ENCODE data around the gene MTMR3. TPM values are rescaled to one million over a fixed set of nuclear protein-coding genes. Genes with fewer than 3 reads are reported as not detected.

The MTMR3 gene
- total and polyA plus RNA-seq, 3 experiments from 2014 or later: 19.7 to 22.5 (median 20.6) TPM

DNA sequence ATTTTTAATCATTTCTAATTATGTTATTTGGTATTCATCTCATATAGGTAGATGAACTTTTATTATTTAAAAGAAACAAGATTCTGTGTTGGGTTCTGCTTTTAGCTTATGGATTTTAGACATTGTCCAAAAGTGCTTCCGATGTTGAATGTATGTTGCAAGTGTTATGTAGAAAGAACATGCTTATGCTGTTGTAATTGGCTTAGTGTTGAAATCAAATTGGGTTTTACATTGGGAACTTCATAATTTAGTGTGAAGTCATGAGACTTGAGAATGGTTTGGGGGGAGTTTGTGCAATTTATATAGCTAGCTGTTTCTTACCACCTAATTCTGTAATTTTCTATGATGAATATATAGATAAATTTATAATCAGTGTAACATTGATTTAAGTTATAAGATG, 3.6 kb downstream of the MTMR3 start:
- no peaks in the 10 kb centered on the region for H3K27me3 Mint-ChIP-seq
- Histone ChIP-seq H3K9me3 (ENCODE audit: low read length) (no peaks in the 10 kb centered on the region), H3K4me3 (ENCODE audit: low read length) (no peak overlapping the region), H3K36me3 (ENCODE audit: insufficient read depth, low read length) (no peaks in the 10 kb centered on the region), H3K4me1 (ENCODE audit: insufficient read depth, low read length) (peaks cover 34% of the 10 kb centered on the region), H3K27me3 (ENCODE audit: insufficient read depth, low read length, poor library complexity, severe bottlenecking) (no peaks in the 10 kb centered on the region), H3K27ac (ENCODE audit: low read depth, low read length) (no peak overlapping the region)
- ChIA-PET POLR2A (no interaction called here), CTCF (no interaction called here)
- H3K4me1 Mint-ChIP-seq: peaks cover 21 to 23% (median 22%) of the 10 kb centered on the region in 3 donors
- DNase-seq: no peak
- no peaks in the 10 kb centered on the region for H3K9me3 Mint-ChIP-seq
- H3K36me3 Mint-ChIP-seq: peaks cover 0 to 3% (median 0%) of the 10 kb centered on the region in 3 donors
- H3K4me3 Mint-ChIP-seq: no peak overlapping the region
- H3K27ac Mint-ChIP-seq: no peak overlapping the region

GRCh38 chr22:29887358-29887757, 4.4 kb downstream of the MTMR3 start:
- H3K27ac ChIP-seq (ENCODE audit: low read depth, low read length): no peak overlapping the region
- Mint-ChIP-seq H3K27me3 (no peaks in the 10 kb centered on the region), H3K4me1 (peaks cover 26 to 30% (median 29%) of the 10 kb centered on the region in 3 donors), H3K27ac (no peak overlapping the region), H3K9me3 (no peaks in the 10 kb centered on the region), H3K36me3 (peaks cover 0 to 3% (median 0%) of the 10 kb centered on the region in 3 donors), H3K4me3 (no peak overlapping the region)
- no peak overlapping the region for H3K4me3 ChIP-seq (ENCODE audit: low read length)
- no peaks in the 10 kb centered on the region for H3K9me3 ChIP-seq (ENCODE audit: low read length)
- no peaks in the 10 kb centered on the region for H3K27me3 ChIP-seq (ENCODE audit: insufficient read depth, low read length, poor library complexity, severe bottlenecking)
- ChIA-PET CTCF (no interaction called here), POLR2A (no interaction called here)
- no peaks in the 10 kb centered on the region for H3K36me3 ChIP-seq (ENCODE audit: insufficient read depth, low read length)
- H3K4me1 ChIP-seq (ENCODE audit: insufficient read depth, low read length): peaks cover 34% of the 10 kb centered on the region
- DNase-seq: no peak

- CTCF ChIA-PET: no interaction called here
- no peak overlapping the region for H3K4me3 Mint-ChIP-seq
Observed at GRCh38 chr22:29890760-29891159, 7.8 kb downstream of the MTMR3 start.

GRCh38 chr22:29892315-29893156, 9.6 kb downstream of the MTMR3 start:
- no peaks in the 10 kb centered on the region for H3K36me3 ChIP-seq (ENCODE audit: insufficient read depth, low read length)
- peaks cover 0 to 5% (median 1%) of the 10 kb centered on the region in 3 donors for H3K36me3 Mint-ChIP-seq
- peaks cover 6% of the 10 kb centered on the region for H3K4me1 ChIP-seq (ENCODE audit: insufficient read depth, low read length)
- no peak overlapping the region for H3K4me3 ChIP-seq (ENCODE audit: low read length)
- H3K4me3 Mint-ChIP-seq: no peak overlapping the region
- no peaks in the 10 kb centered on the region for H3K9me3 ChIP-seq (ENCODE audit: low read length)
- H3K4me1 Mint-ChIP-seq: peaks cover 41 to 71% (median 58%) of the 10 kb centered on the region in 3 donors
- H3K27me3 ChIP-seq (ENCODE audit: insufficient read depth, low read length, poor library complexity, severe bottlenecking): no peaks in the 10 kb centered on the region
- ChIA-PET CTCF (no interaction called here), POLR2A (no interaction called here)
- H3K9me3 Mint-ChIP-seq: no peaks in the 10 kb centered on the region
- H3K27ac ChIP-seq (ENCODE audit: low read depth, low read length): no peak overlapping the region
- peak overlapping the region in 1 of 8 donors; percentile 29 for H3K27ac Mint-ChIP-seq
- no peaks in the 10 kb centered on the region for H3K27me3 Mint-ChIP-seq
- no peak for DNase-seq

More at GRCh38 chr22:29890760-29891159, 7.8 kb downstream of the MTMR3 start:
- H3K27me3 ChIP-seq (ENCODE audit: insufficient read depth, low read length, poor library complexity, severe bottlenecking): no peaks in the 10 kb centered on the region
- peaks cover 17% of the 10 kb centered on the region for H3K4me1 ChIP-seq (ENCODE audit: insufficient read depth, low read length)
- H3K27ac ChIP-seq (ENCODE audit: low read depth, low read length): no peak overlapping the region
- no peak for DNase-seq
- Mint-ChIP-seq H3K9me3 (no peaks in the 10 kb centered on the region), H3K4me1 (peaks cover 38 to 61% (median 54%) of the 10 kb centered on the region in 3 donors), H3K27me3 (no peaks in the 10 kb centered on the region), H3K36me3 (peaks cover 0 to 2% (median 1%) of the 10 kb centered on the region in 3 donors), H3K27ac (peak overlapping the region in 1 of 8 donors; percentile 27)
- no peak overlapping the region for H3K4me3 ChIP-seq (ENCODE audit: low read length)
- no peaks in the 10 kb centered on the region for H3K9me3 ChIP-seq (ENCODE audit: low read length)
- POLR2A ChIA-PET: no interaction called here
- no peaks in the 10 kb centered on the region for H3K36me3 ChIP-seq (ENCODE audit: insufficient read depth, low read length)

DNA sequence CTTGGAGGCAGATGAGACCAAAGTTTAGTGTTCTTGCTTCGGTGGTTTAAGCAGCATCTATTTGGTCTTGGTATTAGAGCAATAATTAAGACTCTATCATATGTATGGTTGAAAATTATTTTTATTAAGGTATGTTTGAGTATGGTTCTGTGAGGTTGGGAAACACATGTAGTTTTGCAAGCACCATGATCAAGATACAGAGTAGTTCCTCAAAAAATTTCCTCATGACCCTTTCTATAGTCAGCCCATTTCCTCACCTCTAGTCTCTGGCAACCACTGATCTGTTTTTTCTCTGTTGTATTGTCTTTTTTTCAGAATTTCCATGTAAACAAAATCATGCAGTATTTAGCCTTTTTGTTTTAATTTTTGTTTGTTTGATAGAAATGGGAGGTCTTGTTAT, 18.4 kb downstream of the MTMR3 start:
- Histone ChIP-seq H3K27me3 (ENCODE audit: insufficient read depth, low read length, poor library complexity, severe bottlenecking) (no peaks in the 10 kb centered on the region), H3K9me3 (ENCODE audit: low read length) (no peaks in the 10 kb centered on the region), H3K4me3 (ENCODE audit: low read length) (no peak overlapping the region), H3K27ac (ENCODE audit: low read depth, low read length) (no peak overlapping the region), H3K36me3 (ENCODE audit: insufficient read depth, low read length) (no peaks in the 10 kb centered on the region), H3K4me1 (ENCODE audit: insufficient read depth, low read length) (peaks cover 17% of the 10 kb centered on the region)
- POLR2A ChIA-PET: no interaction called here
- peaks cover 0 to 1% (median 0%) of the 10 kb centered on the region in 3 donors for H3K36me3 Mint-ChIP-seq
- H3K4me3 Mint-ChIP-seq: no peak overlapping the region
- H3K4me1 Mint-ChIP-seq: peaks cover 38 to 74% (median 61%) of the 10 kb centered on the region in 3 donors
- H3K27me3 Mint-ChIP-seq: no peaks in the 10 kb centered on the region
- no peak overlapping the region for H3K27ac Mint-ChIP-seq
- no peak for DNase-seq
- H3K9me3 Mint-ChIP-seq: no peaks in the 10 kb centered on the region
- CTCF ChIA-PET: no interaction called here

DNA sequence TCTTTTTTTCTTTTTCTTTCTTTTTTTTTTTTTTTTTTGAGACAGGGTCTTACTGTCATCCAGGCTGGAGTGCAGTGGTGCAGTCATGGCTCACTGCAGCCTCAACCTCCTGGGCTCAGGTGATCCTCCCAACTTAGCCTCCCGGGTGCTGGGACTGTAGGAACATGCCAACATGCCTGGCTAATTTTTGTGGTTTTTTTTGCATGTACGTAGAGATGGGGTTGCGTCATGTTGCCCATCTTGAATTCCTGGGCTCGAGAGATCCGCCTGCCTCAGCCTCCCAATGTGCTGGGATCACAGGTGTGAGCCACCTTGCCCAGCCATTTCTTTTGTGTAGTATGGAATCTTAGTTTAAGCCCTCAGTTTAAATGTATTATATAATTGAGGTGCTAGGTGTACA, 20.4 kb downstream of the MTMR3 start:
- Mint-ChIP-seq H3K4me3 (no peak overlapping the region), H3K27ac (no peak overlapping the region), H3K9me3 (no peaks in the 10 kb centered on the region), H3K4me1 (peaks cover 46 to 79% (median 68%) of the 10 kb centered on the region in 3 donors), H3K27me3 (no peaks in the 10 kb centered on the region), H3K36me3 (peaks cover 0 to 3% (median 0%) of the 10 kb centered on the region in 3 donors)
- ChIA-PET POLR2A (no interaction called here), CTCF (no interaction called here)
- DNase-seq: no peak
- no peaks in the 10 kb centered on the region for H3K9me3 ChIP-seq (ENCODE audit: low read length)
- H3K4me3 ChIP-seq (ENCODE audit: low read length): no peak overlapping the region
- H3K36me3 ChIP-seq (ENCODE audit: insufficient read depth, low read length): no peaks in the 10 kb centered on the region
- H3K4me1 ChIP-seq (ENCODE audit: insufficient read depth, low read length): peaks cover 24% of the 10 kb centered on the region
- H3K27me3 ChIP-seq (ENCODE audit: insufficient read depth, low read length, poor library complexity, severe bottlenecking): no peaks in the 10 kb centered on the region
- H3K27ac ChIP-seq (ENCODE audit: low read depth, low read length): no peak overlapping the region

DNA sequence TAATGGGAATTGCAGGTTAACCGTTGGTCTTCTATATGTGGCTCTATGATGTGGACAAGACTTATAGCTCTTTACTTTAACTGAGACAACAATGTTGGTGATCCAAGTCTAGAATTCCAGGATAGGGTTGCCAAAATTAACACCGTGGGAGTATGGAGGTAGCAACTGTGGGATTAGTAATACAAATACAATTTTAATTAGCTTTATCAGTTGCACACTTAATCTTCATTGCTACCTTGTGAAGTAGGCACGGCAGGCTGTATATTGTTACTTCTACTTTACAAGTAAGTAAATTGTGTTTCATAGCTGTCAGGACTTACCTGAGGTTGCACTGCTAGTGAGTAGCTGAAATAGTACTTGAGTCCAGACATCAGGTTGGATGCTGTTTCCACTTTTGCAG, 21.0 kb downstream of the MTMR3 start:
- DNase-seq: no peak
- no peak overlapping the region for H3K4me3 ChIP-seq (ENCODE audit: low read length)
- ChIA-PET CTCF (no interaction called here), POLR2A (no interaction called here)
- no peaks in the 10 kb centered on the region for H3K27me3 Mint-ChIP-seq
- peaks cover 22% of the 10 kb centered on the region for H3K4me1 ChIP-seq (ENCODE audit: insufficient read depth, low read length)
- peak overlapping the region in 1 of 7 donors; percentile 19 for H3K4me3 Mint-ChIP-seq
- peaks cover 0 to 3% (median 0%) of the 10 kb centered on the region in 3 donors for H3K36me3 Mint-ChIP-seq
- H3K9me3 Mint-ChIP-seq: no peaks in the 10 kb centered on the region
- no peak overlapping the region for H3K27ac ChIP-seq (ENCODE audit: low read depth, low read length)
- H3K4me1 Mint-ChIP-seq: peaks cover 43 to 78% (median 66%) of the 10 kb centered on the region in 3 donors
- H3K9me3 ChIP-seq (ENCODE audit: low read length): no peaks in the 10 kb centered on the region
- no peaks in the 10 kb centered on the region for H3K36me3 ChIP-seq (ENCODE audit: insufficient read depth, low read length)
- H3K27me3 ChIP-seq (ENCODE audit: insufficient read depth, low read length, poor library complexity, severe bottlenecking): no peaks in the 10 kb centered on the region
- no peak overlapping the region for H3K27ac Mint-ChIP-seq

DNA sequence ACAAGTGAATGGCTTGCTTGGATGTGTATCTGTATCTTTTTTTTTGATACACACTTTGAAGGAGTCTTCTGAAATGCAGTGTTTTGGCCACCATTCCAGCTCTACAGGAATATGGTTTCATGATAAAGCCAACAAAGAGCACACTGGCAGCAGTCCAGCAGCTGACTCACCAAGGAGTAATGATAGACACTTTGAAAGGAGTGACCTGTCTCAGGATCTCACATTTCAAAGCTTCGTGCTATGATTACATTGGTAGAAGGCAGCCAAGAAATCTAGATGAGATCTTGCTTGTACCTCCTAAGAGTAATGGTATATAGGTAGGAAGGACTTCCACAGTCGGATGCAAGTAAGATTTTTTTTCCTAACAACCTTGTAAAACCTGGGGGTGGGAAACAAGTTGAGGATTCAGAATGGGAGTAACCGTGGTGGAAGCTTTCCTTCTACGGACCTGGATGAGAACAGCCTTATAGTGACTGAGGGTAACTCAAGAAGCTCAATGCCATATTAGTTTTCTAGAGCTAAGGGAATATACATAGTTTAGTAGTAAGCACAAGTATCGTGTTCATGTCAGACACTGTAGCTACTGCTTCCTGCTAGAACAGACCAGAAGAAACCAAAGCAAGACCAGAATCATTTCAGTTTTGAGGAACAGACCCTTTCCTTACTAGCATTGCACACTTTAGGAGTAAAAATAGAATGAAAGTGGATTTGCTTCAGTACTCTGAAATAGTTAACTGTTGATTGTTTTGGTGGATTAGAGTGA, 25.0 kb downstream of the MTMR3 start:
- Mint-ChIP-seq H3K27me3 (no peaks in the 10 kb centered on the region), H3K4me1 (peaks cover 43 to 80% (median 68%) of the 10 kb centered on the region in 3 donors), H3K36me3 (peaks cover 0 to 3% (median 0%) of the 10 kb centered on the region in 3 donors), H3K9me3 (no peaks in the 10 kb centered on the region), H3K27ac (peak overlapping the region in 3 of 8 donors; percentile 4 to 35 (median 19)), H3K4me3 (peak overlapping the region in 1 of 7 donors; percentile 15)
- no peaks in the 10 kb centered on the region for H3K36me3 ChIP-seq (ENCODE audit: insufficient read depth, low read length)
- ChIA-PET CTCF (no interaction called here), POLR2A (no interaction called here)
- no peaks in the 10 kb centered on the region for H3K9me3 ChIP-seq (ENCODE audit: low read length)
- H3K27ac ChIP-seq (ENCODE audit: low read depth, low read length): no peak overlapping the region
- H3K4me3 ChIP-seq (ENCODE audit: low read length): no peak overlapping the region
- no peaks in the 10 kb centered on the region for H3K27me3 ChIP-seq (ENCODE audit: insufficient read depth, low read length, poor library complexity, severe bottlenecking)
- DNase-seq: no peak
- H3K4me1 ChIP-seq (ENCODE audit: insufficient read depth, low read length): peaks cover 28% of the 10 kb centered on the region

Data from CD8-positive, alpha-beta memory T cell (primary cell).